Prostate gland (tissue), 2 donors: ENCODE measurements around the gene BRS3. TPM values are rescaled to one million over a fixed set of nuclear protein-coding genes. Genes with fewer than 3 reads are reported as not detected.

Source experiments
- DNase-seq: peaks from one replicate; pipeline ENCODE4 v3.0.0-alpha.2; 2019; ENCODE audit warnings: low spot score
- H3K27ac ChIP-seq, 2 donors: fragments of 200-600 bp; sonication (generic); 2 replicates each; pipeline ENCODE4 v1.5.1; 2017 to 2019
- H3K27me3 ChIP-seq: fragments of 200-600 bp; sonication (generic); replicated peaks from 2 replicates; pipeline ENCODE4 v1.5.1; 2019; ENCODE audit not compliant: insufficient read depth
- H3K36me3 ChIP-seq, 2 donors: fragments of 200-600 bp; sonication (generic); 1 replicate in 1 of 2; 2 replicates in 1 of 2; pipeline versions ENCODE4 v1.5.1 to v1.8.1; 2017 to 2019
- H3K4me1 ChIP-seq: fragments of 200-600 bp; sonication (generic); replicated peaks from 2 replicates; pipeline ENCODE4 v1.5.1; 2019
- H3K4me3 ChIP-seq, 2 donors: fragments of 200-600 bp; sonication (generic); 2 replicates each; pipeline ENCODE4 v1.5.1; 2017 to 2019
- H3K9me3 ChIP-seq: fragments of 200-600 bp; sonication (generic); 2 replicates; pipeline ENCODE4 v1.5.1; 2017
- POLR2A ChIP-seq: fragments of 450-650 bp; IDR thresholded peaks from one replicate; pipeline ENCODE4 v1.6.1; 2016; ENCODE audit warnings: antibody characterized with exemption, mild to moderate bottlenecking
- POLR2AphosphoS5 ChIP-seq: sonication (generic); formaldehyde crosslinking; IDR thresholded peaks from one replicate; pipeline ENCODE4 v1.6.1; 2017; ENCODE audit warnings: antibody characterized with exemption
- WGBS: methylation state at CpG from one replicate; pipeline ENCODE4 v1.1.5; 2018; 5-methylcytosine and 5-hydroxymethylcytosine counted together
- intact Hi-C: fragments of 100-400 bp; cut with DNase I; formaldehyde crosslinking; loops from one replicate; pipeline ENCODE4 v1.14.2; 2022
- total RNA-seq, 2 donors: library from RNA; depleted of rRNA; stranded (reverse); fragments of >200 nt; gene quantifications; one replicate each; pipeline ENCODE4 v1.1.0, GENCODE V29; 2016
- TF ChIP-seq, protein P1 (sequence below), 4 experiments: fragments of 200-600 bp in 2 of 4; fragments of 450-650 bp in 2 of 4; sonication (generic) in 2 of 4; IDR thresholded peaks; 1 replicate in 3 of 4; 2 replicates in 1 of 4; pipeline ENCODE4 v1.5.1; 2016 to 2019; ENCODE audit warnings: antibody characterized with exemption in 4 of 4, mild to moderate bottlenecking in 2 of 4, moderate library complexity in 2 of 4

The BRS3 gene
- total RNA-seq, 2 donors from 2014 or later, result 0.23 TPM; not detected in 1

GRCh38 chrX:136534131-136534530 is 46.4 kb downstream of the BRS3 start:
- H3K9me3 ChIP-seq, result no peaks in the 10 kb centered on the region

DNA sequence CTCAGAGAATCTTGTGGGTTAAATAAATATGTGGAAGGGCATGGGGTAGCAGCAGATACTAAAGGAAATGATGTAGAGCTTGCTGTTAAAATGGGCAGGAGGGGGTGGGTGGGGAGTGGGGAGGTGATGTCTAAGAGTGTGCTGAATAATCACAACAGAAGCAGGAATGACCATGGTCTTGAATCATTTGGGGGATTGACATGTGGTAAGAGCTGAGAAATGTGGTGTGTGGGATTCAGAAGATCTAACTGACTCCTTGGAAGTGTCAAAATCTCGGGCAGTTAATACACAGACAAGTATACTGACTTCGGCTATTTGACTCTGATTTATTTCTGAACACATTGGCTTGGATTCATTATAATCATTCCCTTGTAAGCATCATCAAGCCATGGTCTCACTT is 51.1 kb downstream of the BRS3 start:
- Histone ChIP-seq H3K4me1 (no peaks in the 10 kb centered on the region), H3K4me3 (no peak overlapping the region), H3K27ac (no peak overlapping the region), H3K9me3 (no peaks in the 10 kb centered on the region), H3K27me3 (no peaks in the 10 kb centered on the region), H3K36me3 (no peaks in the 10 kb centered on the region)
- DNase-seq, result no peak
- intact Hi-C loops, result no loop called here
- TF ChIP-seq POLR2AphosphoS5, result no peak
- TF ChIP-seq, protein P1, sequence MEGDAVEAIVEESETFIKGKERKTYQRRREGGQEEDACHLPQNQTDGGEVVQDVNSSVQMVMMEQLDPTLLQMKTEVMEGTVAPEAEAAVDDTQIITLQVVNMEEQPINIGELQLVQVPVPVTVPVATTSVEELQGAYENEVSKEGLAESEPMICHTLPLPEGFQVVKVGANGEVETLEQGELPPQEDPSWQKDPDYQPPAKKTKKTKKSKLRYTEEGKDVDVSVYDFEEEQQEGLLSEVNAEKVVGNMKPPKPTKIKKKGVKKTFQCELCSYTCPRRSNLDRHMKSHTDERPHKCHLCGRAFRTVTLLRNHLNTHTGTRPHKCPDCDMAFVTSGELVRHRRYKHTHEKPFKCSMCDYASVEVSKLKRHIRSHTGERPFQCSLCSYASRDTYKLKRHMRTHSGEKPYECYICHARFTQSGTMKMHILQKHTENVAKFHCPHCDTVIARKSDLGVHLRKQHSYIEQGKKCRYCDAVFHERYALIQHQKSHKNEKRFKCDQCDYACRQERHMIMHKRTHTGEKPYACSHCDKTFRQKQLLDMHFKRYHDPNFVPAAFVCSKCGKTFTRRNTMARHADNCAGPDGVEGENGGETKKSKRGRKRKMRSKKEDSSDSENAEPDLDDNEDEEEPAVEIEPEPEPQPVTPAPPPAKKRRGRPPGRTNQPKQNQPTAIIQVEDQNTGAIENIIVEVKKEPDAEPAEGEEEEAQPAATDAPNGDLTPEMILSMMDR (IDR thresholded peaks at IDR 0.05), result no peak
- no peak for TF ChIP-seq POLR2A
- WGBS, result 86% methylated on average over 2 of the region's 2 CpGs

More at GRCh38 chrX:136534131-136534530, 46.4 kb downstream of the BRS3 start:
- intact Hi-C loops, result no loop called here
- no peak for TF ChIP-seq POLR2A
- TF ChIP-seq POLR2AphosphoS5, result no peak
- TF ChIP-seq, protein P1 (IDR thresholded peaks at IDR 0.05), result no peak
- Histone ChIP-seq H3K36me3 (no peaks in the 10 kb centered on the region), H3K4me3 (no peak overlapping the region), H3K27me3 (no peaks in the 10 kb centered on the region), H3K4me1 (no peaks in the 10 kb centered on the region), H3K27ac (no peak overlapping the region)
- WGBS, result 88% methylated on average over 2 of the region's 2 CpGs
- DNase-seq, result no peak

DNA sequence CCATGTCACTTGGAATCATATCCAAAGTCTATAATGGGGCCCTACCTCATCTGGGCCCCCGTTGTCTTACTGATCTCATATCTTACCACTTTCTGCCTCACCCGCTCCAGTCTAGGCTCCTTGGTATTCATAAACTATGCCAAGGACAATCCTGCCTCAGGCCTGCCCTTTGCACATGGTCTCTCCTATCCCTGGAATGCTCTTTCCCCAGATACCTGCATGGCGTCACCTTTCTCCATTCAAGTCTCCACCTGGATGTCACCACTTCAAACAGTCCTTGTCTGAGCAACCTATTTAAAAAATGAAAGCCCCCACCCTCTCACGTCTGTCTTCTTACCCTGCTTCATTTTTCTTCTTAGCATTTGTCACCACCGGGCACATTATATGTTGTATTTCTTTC is 52.5 kb downstream of the BRS3 start:
- Histone ChIP-seq H3K9me3 (no peaks in the 10 kb centered on the region), H3K4me3 (no peak overlapping the region), H3K36me3 (no peaks in the 10 kb centered on the region), H3K4me1 (no peaks in the 10 kb centered on the region), H3K27me3 (no peaks in the 10 kb centered on the region), H3K27ac (no peak overlapping the region)
- WGBS, result 81% methylated on average over 5 of the region's 5 CpGs
- no peak for DNase-seq
- intact Hi-C loops, result no loop called here
- TF ChIP-seq POLR2A, result no peak

DNA sequence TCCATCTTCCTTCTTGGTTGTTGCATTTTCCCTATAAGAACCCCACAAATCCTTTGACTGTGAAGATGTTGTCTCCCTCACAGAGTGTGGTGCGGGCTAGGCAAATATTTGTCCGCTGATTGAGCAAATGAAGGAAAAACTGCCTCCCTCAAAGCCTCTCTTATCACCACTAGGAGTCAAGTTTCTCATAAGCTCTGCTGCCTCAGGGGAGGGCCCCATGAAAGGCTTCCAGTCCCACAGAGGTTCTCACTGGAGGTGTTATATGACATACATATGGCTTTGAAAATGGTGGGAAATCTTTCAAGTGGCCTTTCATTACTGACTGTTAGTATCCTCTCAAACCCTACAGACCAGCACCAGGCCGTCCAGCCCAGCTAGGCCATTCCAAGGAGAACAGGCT is 53.5 kb downstream of the BRS3 start:
- Histone ChIP-seq H3K27me3 (no peaks in the 10 kb centered on the region), H3K27ac (no peak overlapping the region), H3K9me3 (no peaks in the 10 kb centered on the region), H3K4me1 (no peaks in the 10 kb centered on the region), H3K4me3 (no peak overlapping the region), H3K36me3 (no peaks in the 10 kb centered on the region)
- no peak for TF ChIP-seq POLR2AphosphoS5
- no peak for TF ChIP-seq POLR2A
- TF ChIP-seq, protein P1 (IDR thresholded peaks at IDR 0.05), result no peak
- WGBS, result 85% methylated on average over 3 of the region's 3 CpGs
- DNase-seq, result no peak
- intact Hi-C loops, result no loop called here

DNA sequence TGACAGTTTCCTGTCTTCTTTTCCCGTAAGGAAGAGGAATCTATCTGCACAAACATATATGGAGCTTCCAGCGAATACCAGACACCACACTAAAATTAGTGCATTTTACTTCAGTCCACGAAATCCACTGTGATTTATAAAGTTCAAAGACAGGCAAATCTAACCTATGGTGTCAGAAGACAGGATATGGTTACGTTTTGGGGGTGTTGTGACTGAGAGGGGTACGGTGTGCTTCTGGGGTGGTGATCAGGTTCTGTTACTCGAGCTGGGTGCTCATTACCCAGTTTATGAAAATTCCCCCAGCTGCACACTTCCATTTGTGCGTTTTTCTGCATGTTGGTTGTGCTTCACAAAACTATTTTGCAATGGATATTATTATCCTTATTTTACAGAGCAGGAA is 54.5 kb downstream of the BRS3 start:
- H3K4me1 ChIP-seq, result no peaks in the 10 kb centered on the region
- DNase-seq, result no peak
- H3K36me3 ChIP-seq, result no peaks in the 10 kb centered on the region
- 77% methylated on average over 7 of the region's 7 CpGs for WGBS
- H3K4me3 ChIP-seq, result no peak overlapping the region
- H3K27ac ChIP-seq, result no peak overlapping the region
- no peaks in the 10 kb centered on the region for H3K27me3 ChIP-seq
- intact Hi-C loops, result no loop called here
- TF ChIP-seq POLR2AphosphoS5, result no peak
- TF ChIP-seq, protein P1 (IDR thresholded peaks at IDR 0.05), result no peak
- TF ChIP-seq POLR2A, result no peak
- H3K9me3 ChIP-seq, result no peaks in the 10 kb centered on the region

Other genes starting within 250 kb of the BRS3 start
- gene MAP7D3, start 236.5 kb upstream of the BRS3 start, total RNA-seq, result 10 to 100 TPM in 1 of 2 donors, 1 to 10 TPM in 1; 6.1 to 22.8 TPM
- gene ADGRG4, start 187.0 kb upstream of the BRS3 start, total RNA-seq, result under 1 TPM in 1 of 2 donors, not detected in 1; 0.23 TPM
- 10 to 100 TPM; 63.9 to 88.3 TPM for gene HTATSF1, start 9.6 kb downstream of the BRS3 start, total RNA-seq
- gene VGLL1, start 44.3 kb downstream of the BRS3 start, total RNA-seq, result 1 to 10 TPM; 3.7 to 5.0 TPM
- gene CD40LG, start 160.2 kb downstream of the BRS3 start, total RNA-seq, result not detected